PC-3 (cell line): Measurements from ENCODE around the gene EXOC4. TPM values are rescaled to one million over a fixed set of nuclear protein-coding genes. Genes with fewer than 3 reads are reported as not detected.

Source experiments
- ATAC-seq: fragments of 200-7000 bp; cut with Tn5 transposase; 2 replicates; pipeline ENCODE4 v1.9.1; 2020; ENCODE audit warnings: mild to moderate bottlenecking, moderate library complexity
- BruUV-seq: library from RNA; stranded (reverse); fragments of 400-500 nt; replicated peaks from 2 replicates; lab custom pipeline; 2021; lab: Mats Ljungman, UMichigan
- CTCF ChIA-PET: fragments of 300-600 bp; sonication (Branson Sonifier 250); formaldehyde crosslinking; loops from one replicate; lab custom pipeline; 2022; ENCODE audit warnings: antibody characterized with exemption; lab: Charles Lee
- POLR2A ChIA-PET: fragments of 300-600 bp; sonication (Branson Sonifier 250); formaldehyde crosslinking; loops from one replicate; lab custom pipeline; 2022; ENCODE audit warnings: antibody characterized with exemption; ENCODE audit not compliant: unreplicated experiment; lab: Charles Lee
- DNase-seq: peaks from one replicate; pipeline ENCODE4 v3.0.0-alpha.2; 2015
- H2AFZ ChIP-seq: fragments of 300-600 bp; sonication (generic); 2 replicates; pipeline ENCODE4 v1.6.0; 2016; ENCODE audit warnings: antibody characterized with exemption, low read length
- H3F3A ChIP-seq: fragments of 300-600 bp; sonication (generic); one replicate; pipeline ENCODE4 v1.6.0; 2017; ENCODE audit warnings: antibody characterized with exemption, low read length, control low read depth, mild to moderate bottlenecking; ENCODE audit not compliant: unreplicated experiment
- H3K27ac ChIP-seq: fragments of 300-600 bp; sonication (generic); 2 replicates; pipeline ENCODE4 v1.5.1; 2016; ENCODE audit warnings: mild to moderate bottlenecking, low read length
- H3K27me3 ChIP-seq: fragments of 300-600 bp; sonication (generic); 2 replicates; pipeline ENCODE4 v1.6.1; 2016; ENCODE audit warnings: low read length, mixed read lengths
- H3K36me3 ChIP-seq: fragments of 300-600 bp; sonication (generic); 2 replicates; pipeline ENCODE4 v1.6.1; 2016; ENCODE audit warnings: low read depth, mixed run types, low read length, mixed read lengths
- H3K4me1 ChIP-seq: fragments of 300-600 bp; sonication (generic); 2 replicates; pipeline ENCODE4 v1.5.1; 2016; ENCODE audit warnings: low read length; ENCODE audit not compliant: insufficient read depth
- H3K4me2 ChIP-seq: fragments of 300-600 bp; sonication (generic); 2 replicates; pipeline ENCODE4 v1.6.0; 2016; ENCODE audit warnings: low read length
- H3K4me3 ChIP-seq: fragments of 300-600 bp; sonication (generic); 2 replicates; pipeline ENCODE4 v1.5.1; 2016; ENCODE audit warnings: mild to moderate bottlenecking, low read length, mixed read lengths
- H3K79me2 ChIP-seq: fragments of 300-600 bp; sonication (generic); 2 replicates; pipeline ENCODE4 v1.6.1; 2017; ENCODE audit warnings: low read length, mixed read lengths
- H3K9ac ChIP-seq: fragments of 300-600 bp; sonication (generic); 2 replicates; pipeline ENCODE4 v1.6.0; 2016; ENCODE audit warnings: mild to moderate bottlenecking, low read length
- H3K9me2 ChIP-seq: fragments of 300-600 bp; sonication (generic); replicated peaks from 2 replicates; pipeline ENCODE4 v1.6.1; 2016; ENCODE audit warnings: mixed run types, low read length, mixed read lengths
- H3K9me3 ChIP-seq: fragments of 300-600 bp; sonication (generic); 2 replicates; pipeline ENCODE4 v1.6.1; 2016; ENCODE audit warnings: low read length, mixed read lengths
- H4K20me1 ChIP-seq: fragments of 300-600 bp; sonication (generic); 2 replicates; pipeline ENCODE4 v1.6.1; 2016; ENCODE audit warnings: low read length, mixed read lengths
- EZH2 ChIP-seq: fragments of 300-600 bp; sonication (generic); IDR thresholded peaks from one replicate; pipeline ENCODE4 v1.6.1; 2017; ENCODE audit warnings: antibody characterized with exemption, mild to moderate bottlenecking, low read length; ENCODE audit not compliant: unreplicated experiment
- EZH2phosphoT487 ChIP-seq: fragments of 300-600 bp; sonication (generic); IDR thresholded peaks from 2 replicates; pipeline ENCODE4 v1.6.1; 2018; ENCODE audit warnings: mild to moderate bottlenecking, antibody characterized with exemption, low read length, borderline replicate concordance
- intact Hi-C: fragments of 100-400 bp; cut with micrococcal nuclease; formaldehyde crosslinking; loops from 2 replicates; pipeline ENCODE4 v1.9.0; 2023
- total RNA-seq: library from RNA; depleted of rRNA; stranded (reverse); fragments of >200 nt; gene quantifications from 2 replicates; pipeline ENCODE4 v1.2.3, GENCODE V29; 2014
- TF ChIP-seq, protein P1 (sequence below): fragments of 300-600 bp; sonication (generic); conservative IDR thresholded peaks from 2 replicates; pipeline ENCODE4 v1.5.1; 2017; ENCODE audit warnings: antibody characterized with exemption, low read depth, mild to moderate bottlenecking, low read length

The EXOC4 gene
- total RNA-seq, 1 experiment from 2014 or later = 43.5 TPM

DNA sequence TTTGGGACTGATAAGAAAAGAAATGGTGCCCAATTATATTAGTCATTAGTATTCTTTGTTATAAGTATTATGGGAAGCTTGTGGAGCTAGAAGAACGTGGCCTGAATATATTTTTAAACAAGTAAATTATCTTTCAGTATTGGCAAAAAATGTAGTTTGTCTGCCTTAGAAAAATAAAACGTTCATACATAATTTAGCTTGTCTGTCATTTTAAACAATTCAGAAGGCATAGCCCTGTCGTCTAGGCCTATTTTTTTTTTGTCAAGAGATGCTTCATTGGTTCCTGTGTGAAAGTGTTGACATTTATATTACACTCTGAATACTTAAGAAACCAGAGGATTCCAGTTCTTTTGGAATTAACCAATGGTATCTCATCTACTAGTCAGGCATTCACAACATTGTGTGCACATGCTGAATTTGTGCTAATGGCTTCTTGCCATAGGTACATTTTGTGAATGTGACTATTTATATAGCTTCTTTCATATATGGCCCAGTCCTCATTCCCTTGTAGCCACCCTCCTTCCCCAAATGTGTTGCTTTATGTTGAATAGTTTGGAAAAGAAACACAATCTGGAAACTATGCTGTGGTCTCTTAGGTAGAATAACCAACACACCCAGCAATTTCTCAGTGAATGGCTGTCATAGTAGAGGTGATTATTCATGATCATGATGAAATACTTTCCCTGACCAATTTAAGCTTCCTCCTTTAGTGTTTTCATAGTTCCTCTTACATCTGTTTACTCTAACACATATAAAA lies 435.8 kb downstream of the EXOC4 start:
- Histone ChIP-seq H4K20me1 (no peaks in the 10 kb centered on the region), H3F3A (no peaks in the 10 kb centered on the region), H3K9me3 (no peaks in the 10 kb centered on the region), H3K79me2 (no peaks in the 10 kb centered on the region), H3K4me1 (no peaks in the 10 kb centered on the region), H3K9ac (no peak overlapping the region), H3K4me2 (no peak overlapping the region), H2AFZ (no peak overlapping the region), H3K36me3 (no peaks in the 10 kb centered on the region), H3K9me2 (no peaks in the 10 kb centered on the region), H3K27ac (no peak overlapping the region), H3K27me3 (no peaks in the 10 kb centered on the region), H3K4me3 (no peak overlapping the region)
- BruUV-seq = no TSS peak
- ATAC-seq (peak; percentile 54), DNase-seq (peak; percentile 19)
- TF ChIP-seq EZH2phosphoT487 = no peak
- no peak for TF ChIP-seq EZH2
- TF ChIP-seq, protein P1, sequence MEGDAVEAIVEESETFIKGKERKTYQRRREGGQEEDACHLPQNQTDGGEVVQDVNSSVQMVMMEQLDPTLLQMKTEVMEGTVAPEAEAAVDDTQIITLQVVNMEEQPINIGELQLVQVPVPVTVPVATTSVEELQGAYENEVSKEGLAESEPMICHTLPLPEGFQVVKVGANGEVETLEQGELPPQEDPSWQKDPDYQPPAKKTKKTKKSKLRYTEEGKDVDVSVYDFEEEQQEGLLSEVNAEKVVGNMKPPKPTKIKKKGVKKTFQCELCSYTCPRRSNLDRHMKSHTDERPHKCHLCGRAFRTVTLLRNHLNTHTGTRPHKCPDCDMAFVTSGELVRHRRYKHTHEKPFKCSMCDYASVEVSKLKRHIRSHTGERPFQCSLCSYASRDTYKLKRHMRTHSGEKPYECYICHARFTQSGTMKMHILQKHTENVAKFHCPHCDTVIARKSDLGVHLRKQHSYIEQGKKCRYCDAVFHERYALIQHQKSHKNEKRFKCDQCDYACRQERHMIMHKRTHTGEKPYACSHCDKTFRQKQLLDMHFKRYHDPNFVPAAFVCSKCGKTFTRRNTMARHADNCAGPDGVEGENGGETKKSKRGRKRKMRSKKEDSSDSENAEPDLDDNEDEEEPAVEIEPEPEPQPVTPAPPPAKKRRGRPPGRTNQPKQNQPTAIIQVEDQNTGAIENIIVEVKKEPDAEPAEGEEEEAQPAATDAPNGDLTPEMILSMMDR = no peak
- ChIA-PET POLR2A (no interaction called here), CTCF (no interaction called here)
- intact Hi-C loops = no loop called here

DNA sequence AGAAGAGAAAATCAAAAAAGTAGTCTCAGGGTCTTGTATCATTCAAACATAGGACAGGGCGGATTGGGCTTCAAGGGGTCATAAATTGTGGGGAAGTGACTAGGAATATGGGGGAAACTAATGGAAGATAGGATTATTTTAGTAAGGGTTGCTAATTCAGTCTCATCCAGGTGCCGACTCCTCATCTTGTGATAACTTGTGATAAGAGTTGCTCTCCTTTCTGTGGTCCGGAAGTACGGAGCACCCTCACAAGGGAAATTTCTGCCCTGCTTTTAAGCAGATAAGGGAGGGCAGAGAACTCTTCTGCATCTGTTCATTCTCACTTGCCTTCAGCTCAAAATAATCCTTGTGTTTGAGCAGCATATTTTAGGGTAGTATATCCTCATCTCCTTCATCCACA lies 437.9 kb downstream of the EXOC4 start:
- no peaks in the 10 kb centered on the region for H3K36me3 ChIP-seq
- H2AFZ ChIP-seq = no peak overlapping the region
- intact Hi-C loops = loop anchor here (10.0 kb wide), 1 partner anchor 164 kb away; no protein-coding TSS in a partner anchor
- TF ChIP-seq EZH2 (no peak), EZH2phosphoT487 (no peak)
- TF ChIP-seq, protein P1 = no peak
- POLR2A ChIA-PET = no interaction called here
- H3K27ac ChIP-seq = no peak overlapping the region
- no peak overlapping the region for H3K4me2 ChIP-seq
- no peaks in the 10 kb centered on the region for H3K9me2 ChIP-seq
- H4K20me1 ChIP-seq = no peaks in the 10 kb centered on the region
- 0 out of 2 replicates have a peak, but pooled peaks cover 2% of the 10 kb centered on the region for H3K4me1 ChIP-seq
- no peak overlapping the region for H3K4me3 ChIP-seq
- H3K9me3 ChIP-seq = no peaks in the 10 kb centered on the region
- H3K27me3 ChIP-seq = no peaks in the 10 kb centered on the region
- no peak for ATAC-seq
- no peaks in the 10 kb centered on the region for H3K79me2 ChIP-seq
- CTCF ChIA-PET = no interaction called here
- no peak for DNase-seq
- no TSS peak for BruUV-seq
- no peak overlapping the region for H3K9ac ChIP-seq
- no peaks in the 10 kb centered on the region for H3F3A ChIP-seq
